Heart left ventricle (tissue), 13 donors: ENCODE results near the gene ZNF442.

Experiments used
- POLR2A ChIP-seq, 2 donors: fragments of 450-650 bp; IDR thresholded peaks; one replicate each; pipeline ENCODE4 v1.6.1; 2017; ENCODE audit warnings: antibody characterized with exemption in 2 of 2, mild to moderate bottlenecking in 2 of 2, moderate library complexity in 2 of 2
- TF ChIP-seq, protein P1 (sequence below), 12 donors: fragments of 200-600 bp; sonication (generic) in 4 of 12; IDR thresholded peaks; one replicate each; pipeline versions ENCODE4 v1.5.0 to v1.8.0; 2018 to 2022; ENCODE audit warnings: antibody characterized with exemption in 12 of 12, mild to moderate bottlenecking in 5 of 12
- donor health status: ischemic (EF 13 %, LVEDD 7.1; RV severe dilation, severe dysfunction).
- donor health status: DM: no; HTN: yes; CAD: no.
- donor health status: DM: no; HTN: no; CAD: no.
- donor health status: ischemic (EF 25% LVEDD 6.9; RV normal size, moderate dysfunction).
- donor health status: ischemic (EF 25% LVEDD 5.7; RV mildly dilated, moderate dysfunction).
- donor health status: ischemic (EF 35%, LVEDD 5.7; RV mildly dilated, moderate dysfunction).
- donor health status: nonischemic (EF 11% LVEDD 7.7; RV severe dilation, severe dysfunction).
- donor health status: DM: yes; HTN: yes; CAD: no.
- donor health status: PGD.
- donor health status: ischemic (EF 29% LVEDD 5.4; RV normal size, mild dysfunction).
- donor health status: nonischemic (EF 23%, LVEDD 6.1; RV moderate dilation, normal function).

DNA sequence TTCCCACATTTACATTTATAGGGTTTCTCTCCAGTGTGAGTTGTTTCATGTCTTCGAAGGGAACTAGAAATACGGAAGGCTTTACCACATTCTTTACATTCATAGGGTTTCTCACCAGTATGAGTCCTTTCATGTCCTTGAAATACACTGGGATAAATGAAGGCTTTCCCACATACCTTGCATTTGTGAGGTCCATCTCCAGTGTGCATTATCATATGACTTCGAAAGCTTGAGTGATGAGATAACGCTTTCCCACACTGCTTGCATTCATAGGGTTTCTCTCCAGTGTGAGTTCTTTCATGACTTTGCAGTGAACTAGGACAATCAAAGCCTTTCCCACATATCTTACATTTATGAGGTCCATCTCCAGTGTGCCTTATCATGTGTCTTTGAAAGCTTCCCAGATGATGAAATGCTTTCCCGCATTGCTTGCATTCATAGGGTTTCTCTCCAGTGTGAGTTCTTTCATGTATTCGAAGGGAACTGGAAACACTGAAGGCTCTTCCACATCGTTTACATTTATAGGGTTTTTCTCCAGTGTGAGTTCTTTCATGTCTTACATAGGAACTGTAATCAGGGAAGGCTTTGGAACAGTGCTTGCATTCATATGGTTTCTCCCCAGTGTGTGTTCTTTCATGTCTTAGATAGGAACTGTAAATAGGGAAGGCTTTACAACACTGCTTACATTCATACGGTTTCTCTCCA, 15.1 kb downstream of the ZNF442 start:
- no peak for TF ChIP-seq POLR2A (IDR thresholded peaks at IDR 0.05)
- TF ChIP-seq, protein P1, sequence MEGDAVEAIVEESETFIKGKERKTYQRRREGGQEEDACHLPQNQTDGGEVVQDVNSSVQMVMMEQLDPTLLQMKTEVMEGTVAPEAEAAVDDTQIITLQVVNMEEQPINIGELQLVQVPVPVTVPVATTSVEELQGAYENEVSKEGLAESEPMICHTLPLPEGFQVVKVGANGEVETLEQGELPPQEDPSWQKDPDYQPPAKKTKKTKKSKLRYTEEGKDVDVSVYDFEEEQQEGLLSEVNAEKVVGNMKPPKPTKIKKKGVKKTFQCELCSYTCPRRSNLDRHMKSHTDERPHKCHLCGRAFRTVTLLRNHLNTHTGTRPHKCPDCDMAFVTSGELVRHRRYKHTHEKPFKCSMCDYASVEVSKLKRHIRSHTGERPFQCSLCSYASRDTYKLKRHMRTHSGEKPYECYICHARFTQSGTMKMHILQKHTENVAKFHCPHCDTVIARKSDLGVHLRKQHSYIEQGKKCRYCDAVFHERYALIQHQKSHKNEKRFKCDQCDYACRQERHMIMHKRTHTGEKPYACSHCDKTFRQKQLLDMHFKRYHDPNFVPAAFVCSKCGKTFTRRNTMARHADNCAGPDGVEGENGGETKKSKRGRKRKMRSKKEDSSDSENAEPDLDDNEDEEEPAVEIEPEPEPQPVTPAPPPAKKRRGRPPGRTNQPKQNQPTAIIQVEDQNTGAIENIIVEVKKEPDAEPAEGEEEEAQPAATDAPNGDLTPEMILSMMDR (IDR thresholded peaks at IDR 0.05): no peak
